Trophoblast cell (in vitro differentiated cells and primary cell): ENCODE data around the gene RAB11FIP4.

Experiments
- DNase-seq, 2 donors: peaks; one replicate each; pipeline ENCODE4 v3.0.0-alpha.2; 2016
- H2AFZ ChIP-seq: 2 replicates; pipeline ENCODE4 v1.6.1; 2013; ENCODE audit warnings: low read length, moderate library complexity, mild to moderate bottlenecking; ENCODE audit not compliant: insufficient read depth, poor library complexity
- H2AK5ac ChIP-seq: 2 replicates; pipeline ENCODE4 v1.6.1; 2013; ENCODE audit warnings: mild to moderate bottlenecking, low read length
- H2BK120ac ChIP-seq: 2 replicates; pipeline ENCODE4 v1.6.1; 2013; ENCODE audit warnings: low read length, mild to moderate bottlenecking, moderate library complexity; ENCODE audit not compliant: insufficient read depth, poor library complexity
- H2BK12ac ChIP-seq: 2 replicates; pipeline ENCODE4 v1.6.1; 2013; ENCODE audit warnings: mild to moderate bottlenecking, low read length, moderate library complexity
- H2BK5ac ChIP-seq: 2 replicates; pipeline ENCODE4 v1.6.1; 2013; ENCODE audit warnings: low read length, low read depth, moderate library complexity, mild to moderate bottlenecking; ENCODE audit not compliant: poor library complexity
- H3K14ac ChIP-seq: 2 replicates; pipeline ENCODE4 v1.6.1; 2013; ENCODE audit warnings: mild to moderate bottlenecking, low read length
- H3K18ac ChIP-seq: 2 replicates; pipeline ENCODE4 v1.6.1; 2013; ENCODE audit warnings: mild to moderate bottlenecking, low read length
- H3K23ac ChIP-seq: 2 replicates; pipeline ENCODE4 v1.6.1; 2013; ENCODE audit warnings: low read length
- H3K27ac ChIP-seq: 2 replicates; pipeline ENCODE4 v1.5.1; 2013; ENCODE audit warnings: low read depth, mild to moderate bottlenecking, inconsistent platforms, low read length, moderate library complexity
- H3K27me3 ChIP-seq: 2 replicates; pipeline ENCODE4 v1.6.1; 2013; ENCODE audit warnings: inconsistent platforms, mild to moderate bottlenecking, low read length, moderate library complexity; ENCODE audit not compliant: insufficient read depth
- H3K36me3 ChIP-seq, 2 experiments: 1 replicate in 1 of 2; 2 replicates in 1 of 2; pipeline ENCODE4 v1.6.1; 2013; ENCODE audit warnings: low read length in 2 of 2, mild to moderate bottlenecking in 2 of 2, moderate library complexity in 1 of 2; ENCODE audit not compliant: insufficient read depth in 2 of 2, control insufficient read depth in 1 of 2
- H3K4ac ChIP-seq: 2 replicates; pipeline ENCODE4 v1.6.1; 2013; ENCODE audit warnings: low read depth, mild to moderate bottlenecking, low read length, moderate library complexity
- H3K4me1 ChIP-seq, 2 experiments: 1 replicate in 1 of 2; 2 replicates in 1 of 2; pipeline ENCODE4 v1.6.1; 2013; ENCODE audit warnings: low read length in 2 of 2, mild to moderate bottlenecking in 2 of 2, moderate library complexity in 1 of 2; ENCODE audit not compliant: insufficient read depth in 2 of 2, control insufficient read depth in 1 of 2
- H3K4me2 ChIP-seq: 2 replicates; pipeline ENCODE4 v1.6.1; 2013; ENCODE audit warnings: inconsistent platforms, mild to moderate bottlenecking, low read length, moderate library complexity
- H3K4me3 ChIP-seq: 2 replicates; pipeline ENCODE4 v1.5.1; 2013; ENCODE audit warnings: mild to moderate bottlenecking, low read depth, low read length, inconsistent platforms
- H3K79me1 ChIP-seq: one replicate; pipeline ENCODE4 v1.6.1; 2013; ENCODE audit warnings: low read length
- H3K79me2 ChIP-seq: 2 replicates; pipeline ENCODE4 v1.6.1; 2013; ENCODE audit warnings: low read length, mild to moderate bottlenecking; ENCODE audit not compliant: control insufficient read depth, insufficient read depth, poor library complexity
- H3K9ac ChIP-seq: 2 replicates; pipeline ENCODE4 v1.6.1; 2013; ENCODE audit warnings: mild to moderate bottlenecking, low read length
- H3K9me3 ChIP-seq: 2 replicates; pipeline ENCODE4 v1.6.1; 2013; ENCODE audit warnings: low read depth, mild to moderate bottlenecking, control low read depth, inconsistent platforms, low read length; ENCODE audit not compliant: insufficient read depth
- H4K12ac ChIP-seq: 2 replicates; pipeline ENCODE4 v1.6.1; 2013; ENCODE audit warnings: low read depth, mild to moderate bottlenecking, low read length, moderate library complexity
- H4K8ac ChIP-seq: 2 replicates; pipeline ENCODE4 v1.6.1; 2013; ENCODE audit warnings: low read depth, mild to moderate bottlenecking, low read length, moderate library complexity
- H4K91ac ChIP-seq: one replicate; pipeline ENCODE4 v1.6.1; 2013; ENCODE audit warnings: low read depth, mild to moderate bottlenecking, low read length, moderate library complexity
- WGBS: extraction: QIAGEN DNeasy Blood & Tissue Kit; methylation state at CpG from one replicate; pipeline ENCODE4 v1.1.7; 2013; ENCODE audit warnings: missing lambda C conversion rate; ENCODE audit not compliant: insufficient read length, insufficient coverage; ENCODE audit errors: extremely low coverage; 5-methylcytosine and 5-hydroxymethylcytosine counted together

RAB11FIP4 gene

GRCh38 chr17:31510308-31511194 lies 119.1 kb downstream of the RAB11FIP4 start:
- Histone ChIP-seq H3K79me1 (peaks cover 12% of the 10 kb centered on the region), H3K36me3 (peaks cover 5 to 6% of the 10 kb centered on the region in 2 experiments), H4K8ac (no peak overlapping the region), H2BK5ac (no peak overlapping the region), H3K23ac (no peak overlapping the region), H3K4me2 (no peak overlapping the region), H2BK120ac (no peak overlapping the region), H3K9me3 (peaks cover 3% of the 10 kb centered on the region), H4K91ac (no peak overlapping the region), H2BK12ac (no peak overlapping the region), H4K12ac (no peak overlapping the region), H3K4me3 (peak overlapping the region; percentile 40), H3K9ac (no peak overlapping the region), H3K18ac (peak overlapping the region; percentile 23), H3K4ac (peak overlapping the region; percentile 45), H2AK5ac (no peak overlapping the region), H2AFZ (no peak overlapping the region), H3K27me3 (no peaks in the 10 kb centered on the region), H3K79me2 (peaks cover 15% of the 10 kb centered on the region), H3K27ac (no peak overlapping the region), H3K14ac (no peak overlapping the region), H3K4me1 (peaks cover 59 to 68% of the 10 kb centered on the region in 2 experiments)
- WGBS: no CpG with 5 or more reads among the region's 14 CpGs
- DNase-seq: peak in 1 of 2 donors; percentile 37

- Histone ChIP-seq H2AK5ac (peak overlapping the region; percentile 74), H3K9ac (no peak overlapping the region), H3K4me2 (no peak overlapping the region), H3K36me3 (peaks cover 6 to 8% of the 10 kb centered on the region in 2 experiments), H3K4me3 (peak overlapping the region; percentile 3), H3K27ac (no peak overlapping the region), H2AFZ (no peak overlapping the region), H3K4ac (peak overlapping the region; percentile 47), H4K91ac (no peak overlapping the region), H2BK120ac (no peak overlapping the region), H3K14ac (peak overlapping the region; percentile 20), H3K79me1 (peaks cover 14% of the 10 kb centered on the region), H3K23ac (no peak overlapping the region), H2BK5ac (no peak overlapping the region), H3K9me3 (peaks cover 3% of the 10 kb centered on the region), H3K4me1 (peaks cover 59 to 69% of the 10 kb centered on the region in 2 experiments), H3K18ac (peak overlapping the region; percentile 55), H4K8ac (no peak overlapping the region), H3K27me3 (no peaks in the 10 kb centered on the region), H2BK12ac (no peak overlapping the region), H3K79me2 (peaks cover 18% of the 10 kb centered on the region), H4K12ac (no peak overlapping the region)
- WGBS: no CpG with 5 or more reads among the region's 9 CpGs
- DNase-seq: no peak
These were observed 119.7 kb downstream of the RAB11FIP4 start for GRCh38 chr17:31511195-31511578.

GRCh38 chr17:31511580-31511979 lies 120.1 kb downstream of the RAB11FIP4 start:
- peak overlapping the region; percentile 20 for H3K14ac ChIP-seq
- H3K79me2 ChIP-seq: peaks cover 18% of the 10 kb centered on the region
- peaks cover 59 to 69% of the 10 kb centered on the region in 2 experiments for H3K4me1 ChIP-seq
- H3K4ac ChIP-seq: peak overlapping the region; percentile 47
- DNase-seq: no peak
- no peaks in the 10 kb centered on the region for H3K27me3 ChIP-seq
- no peak overlapping the region for H2BK5ac ChIP-seq
- no peak overlapping the region for H3K4me3 ChIP-seq
- H4K12ac ChIP-seq: no peak overlapping the region
- H3K9me3 ChIP-seq: peaks cover 3% of the 10 kb centered on the region
- WGBS: no CpG with 5 or more reads among the region's 9 CpGs
- H3K36me3 ChIP-seq: peaks cover 6 to 8% of the 10 kb centered on the region in 2 experiments
- no peak overlapping the region for H3K9ac ChIP-seq
- peak overlapping the region; percentile 47 for H2BK12ac ChIP-seq
- no peak overlapping the region for H3K23ac ChIP-seq
- H3K18ac ChIP-seq: peak overlapping the region; percentile 55
- H2AFZ ChIP-seq: no peak overlapping the region
- H3K4me2 ChIP-seq: no peak overlapping the region
- H3K27ac ChIP-seq: no peak overlapping the region
- peak overlapping the region; percentile 53 for H4K91ac ChIP-seq
- H3K79me1 ChIP-seq: peaks cover 15% of the 10 kb centered on the region
- no peak overlapping the region for H4K8ac ChIP-seq
- peak overlapping the region; percentile 74 for H2AK5ac ChIP-seq
- H2BK120ac ChIP-seq: peak overlapping the region; percentile 14

GRCh38 chr17:31512104-31512740 lies 120.7 kb downstream of the RAB11FIP4 start:
- H4K91ac ChIP-seq: peak overlapping the region; percentile 53
- H2BK5ac ChIP-seq: no peak overlapping the region
- no peak overlapping the region for H3K4ac ChIP-seq
- H3K36me3 ChIP-seq: peaks cover 6 to 8% of the 10 kb centered on the region in 2 experiments
- peaks cover 18% of the 10 kb centered on the region for H3K79me2 ChIP-seq
- H3K27me3 ChIP-seq: no peaks in the 10 kb centered on the region
- peak overlapping the region; percentile 47 for H2BK12ac ChIP-seq
- H3K4me2 ChIP-seq: no peak overlapping the region
- peak overlapping the region; percentile 24 for H4K8ac ChIP-seq
- H3K18ac ChIP-seq: peak overlapping the region; percentile 39
- H3K9me3 ChIP-seq: peaks cover 3% of the 10 kb centered on the region
- peaks cover 15% of the 10 kb centered on the region for H3K79me1 ChIP-seq
- no peak overlapping the region for H3K23ac ChIP-seq
- H2AK5ac ChIP-seq: peak overlapping the region; percentile 44
- no peak overlapping the region for H3K4me3 ChIP-seq
- WGBS: no CpG with 5 or more reads among the region's 15 CpGs
- H3K27ac ChIP-seq: no peak overlapping the region
- H3K4me1 ChIP-seq: peaks cover 59 to 71% of the 10 kb centered on the region in 2 experiments
- no peak overlapping the region for H2AFZ ChIP-seq
- no peak overlapping the region for H3K9ac ChIP-seq
- H4K12ac ChIP-seq: no peak overlapping the region
- no peak for DNase-seq
- peak overlapping the region; percentile 24 for H2BK120ac ChIP-seq
- peak overlapping the region; percentile 33 for H3K14ac ChIP-seq
